CD4-positive, alpha-beta memory T cell (primary cell): ENCODE results near the gene PLXNA3. TPM values are rescaled to one million over a fixed set of nuclear protein-coding genes. Genes with fewer than 3 reads are reported as not detected.
"Not testable (repeated sequence)": the region's sequence is repeated elsewhere in the genome, so short reads cannot be mapped to it uniquely, and the experiment has no call there.

Experiments
- CTCF ChIA-PET: fragments of 350-600 bp; sonication (Branson Sonifier 250); formaldehyde crosslinking; loops from one replicate; lab custom pipeline; 2021; ENCODE audit warnings: inconsistent platforms; ENCODE audit not compliant: partially characterized antibody; lab: Charles Lee
- POLR2A ChIA-PET: fragments of 350-600 bp; sonication (Branson Sonifier 250); formaldehyde crosslinking; loops from one replicate; lab custom pipeline; 2021; ENCODE audit not compliant: partially characterized antibody; lab: Charles Lee
- DNase-seq, 5 donors: peaks; one replicate each; pipeline versions ENCODE4 v3.0.0 to v3.0.0-alpha.2; 2020 to 2022; ENCODE audit warnings: mixed read lengths in 1 of 5
- H3K27ac ChIP-seq: one replicate; pipeline ENCODE4 v1.7.0; 2013; ENCODE audit warnings: low read depth, low read length
- H3K27me3 ChIP-seq: 2 replicates; pipeline ENCODE4 v1.7.0; 2013; ENCODE audit warnings: mild to moderate bottlenecking, low read length, moderate library complexity; ENCODE audit not compliant: insufficient read depth
- H3K36me3 ChIP-seq: 2 replicates; pipeline ENCODE4 v1.7.0; 2013; ENCODE audit warnings: mild to moderate bottlenecking, low read length, moderate library complexity; ENCODE audit not compliant: insufficient read depth
- H3K4me1 ChIP-seq: 2 replicates; pipeline ENCODE4 v1.7.0; 2013; ENCODE audit warnings: mild to moderate bottlenecking, low read length, moderate library complexity; ENCODE audit not compliant: insufficient read depth
- H3K4me3 ChIP-seq, 2 donors: one replicate each; pipeline ENCODE4 v1.7.0; 2013; ENCODE audit warnings: low read length in 2 of 2, mild to moderate bottlenecking in 1 of 2
- H3K9me3 ChIP-seq, 2 donors: one replicate each; pipeline ENCODE4 v1.7.0; 2013; ENCODE audit warnings: low read length in 2 of 2, control low read depth in 1 of 2; ENCODE audit not compliant: control insufficient read depth in 1 of 2
- H3K27ac Mint-ChIP-seq, 7 donors: one replicate each; pipeline ENCODE4 v1.8.0; 2020 to 2021; ENCODE audit warnings: mixed read lengths in 7 of 7, mild to moderate bottlenecking in 6 of 7, inconsistent platforms in 3 of 7, moderate library complexity in 3 of 7
- H3K27me3 Mint-ChIP-seq, 2 donors: one replicate each; pipeline ENCODE4 v1.8.0; 2020 to 2021; ENCODE audit warnings: mixed read lengths in 2 of 2
- H3K36me3 Mint-ChIP-seq, 2 donors: one replicate each; pipeline ENCODE4 v1.8.0; 2020 to 2021; ENCODE audit warnings: mixed read lengths in 2 of 2, inconsistent platforms in 1 of 2, mild to moderate bottlenecking in 1 of 2
- H3K4me1 Mint-ChIP-seq, 4 donors: one replicate each; pipeline ENCODE4 v1.8.0; 2020 to 2021; ENCODE audit warnings: mixed read lengths in 4 of 4, mild to moderate bottlenecking in 1 of 4
- H3K4me3 Mint-ChIP-seq, 8 donors: one replicate each; pipeline ENCODE4 v1.8.0; 2020 to 2021; ENCODE audit warnings: mixed read lengths in 8 of 8, mild to moderate bottlenecking in 7 of 8, moderate library complexity in 6 of 8, inconsistent platforms in 3 of 8
- H3K9me3 Mint-ChIP-seq, 8 donors: one replicate each; pipeline ENCODE4 v1.8.0; 2020 to 2021; ENCODE audit warnings: mixed read lengths in 8 of 8, mild to moderate bottlenecking in 5 of 8, inconsistent platforms in 3 of 8, moderate library complexity in 1 of 8
- intact Hi-C: fragments of 100-400 bp; cut with micrococcal nuclease; formaldehyde crosslinking; loops from one replicate; pipeline ENCODE4 v1.15.1; 2023
- polyA plus RNA-seq, 2 donors: library from polyadenylated mRNA; unstranded; fragments of 300-500 nt; fragmentation: Illumina TruSeq; gene quantifications; one replicate each; pipeline ENCODE4 v1.2.3, GENCODE V29; 2021
- total RNA-seq, 2 experiments: library from RNA; stranded (reverse); gene quantifications; one replicate each; pipeline ENCODE4 v1.2.3, GENCODE V29; 2021

PLXNA3 gene
- total and polyA plus RNA-seq, 4 experiments from 2014 or later = 0.29 to 90.3 (median 40.0) TPM

GRCh38 chrX:154490021-154490413 lies 31.9 kb downstream of the PLXNA3 start:
- Mint-ChIP-seq H3K4me1 (peaks cover 5 to 36% (median 16%) of the 10 kb centered on the region in 4 donors), H3K27me3 (no peaks in the 10 kb centered on the region), H3K9me3 (no peaks in the 10 kb centered on the region), H3K27ac (peak overlapping the region; percentile 90 to 95 (median 91)), H3K36me3 (peaks cover 0 to 7% of the 10 kb centered on the region in 2 donors), H3K4me3 (peak overlapping the region; percentile 84 to 89 (median 88))
- peaks cover 33% of the 10 kb centered on the region for H3K4me1 ChIP-seq
- ChIA-PET POLR2A (interaction anchor here (0.7 to 8.9 kb wide), 23 partner anchors 8 to 563 kb away, joined by 3 to 111 read pairs (median 7); partner anchors contain the start of genes ATP6AP1, FAM3A, FAM50A and FLNA), CTCF (interaction anchor here (0.6 to 2.1 kb wide), 6 partner anchors 37 to 91 kb away, joined by 3 to 5 read pairs (median 4); partner anchors contain the start of gene ATP6AP1)
- peak overlapping the region; percentile 71 for H3K27ac ChIP-seq
- intact Hi-C loops = loop anchor here (1.0 to 10.0 kb wide), 5 partner anchors 11 to 395 kb away; partner anchors contain the start of genes FAM3A, FAM50A, LAGE3 and MECP2
- DNase-seq = peak in 2 of 5 donors; percentile 29 to 54
- no peaks in the 10 kb centered on the region for H3K9me3 ChIP-seq
- no peaks in the 10 kb centered on the region for H3K27me3 ChIP-seq
- peak overlapping the region; percentile 42 to 46 for H3K4me3 ChIP-seq
- H3K36me3 ChIP-seq = no peaks in the 10 kb centered on the region

- ChIA-PET POLR2A (interaction anchor here (0.5 to 8.9 kb wide), 24 partner anchors 7 to 564 kb away, joined by 3 to 111 read pairs (median 6); partner anchors contain the start of genes ATP6AP1, FAM3A, FAM50A and FLNA), CTCF (interaction anchor here (0.6 to 2.1 kb wide), 4 partner anchors 36 to 92 kb away, joined by 3 to 5 read pairs (median 4); partner anchors contain the start of gene ATP6AP1)
- Mint-ChIP-seq H3K4me1 (peaks cover 5 to 31% (median 16%) of the 10 kb centered on the region in 4 donors), H3K36me3 (peaks cover 0 to 7% of the 10 kb centered on the region in 2 donors), H3K9me3 (no peaks in the 10 kb centered on the region), H3K4me3 (peak within 1 kb of the TSS; percentile 87 to 93 (median 89)), H3K27ac (peak within 1 kb of the TSS; percentile 90 to 97 (median 93)), H3K27me3 (no peaks in the 10 kb centered on the region)
- Histone ChIP-seq H3K4me1 (peaks cover 28% of the 10 kb centered on the region), H3K4me3 (peak within 1 kb of the TSS; percentile 42 to 57), H3K27ac (peak within 1 kb of the TSS; percentile 71), H3K27me3 (no peaks in the 10 kb centered on the region), H3K9me3 (no peaks in the 10 kb centered on the region), H3K36me3 (no peaks in the 10 kb centered on the region)
- intact Hi-C loops = loop anchor here (1.0 to 10.0 kb wide), 5 partner anchors 11 to 396 kb away; partner anchors contain the start of genes FAM3A, FAM50A, LAGE3 and MECP2
- DNase-seq = peak; percentile 83 to 92 (median 86)
These were observed 32.5 kb downstream of the PLXNA3 start, which contains the start of gene SLC10A3 for GRCh38 chrX:154490414-154491083. SLC10A3 (minus strand) TSS chrX:154490629; CDS start chrX:154488940, 1,689 bp downstream.

- H3K27me3 Mint-ChIP-seq = no peaks in the 10 kb centered on the region
- peaks cover under 1 to 8% (median 1%) of the 10 kb centered on the region in 4 donors for H3K4me1 Mint-ChIP-seq
- no peak for DNase-seq
- peaks cover 2% of the 10 kb centered on the region for H3K4me1 ChIP-seq
- ChIA-PET CTCF (interaction anchor here (0.5 kb wide), 1 partner anchor 35 kb away, joined by 5 read pairs; no protein-coding TSS in a partner anchor), POLR2A (interaction anchor here (0.6 kb wide), 1 partner anchor 111 kb away, joined by 3 read pairs; no protein-coding TSS in a partner anchor)
- H3K4me3 ChIP-seq = no peak overlapping the region
- no peak overlapping the region for H3K4me3 Mint-ChIP-seq
- H3K36me3 ChIP-seq = no peaks in the 10 kb centered on the region
- H3K9me3 ChIP-seq = no peaks in the 10 kb centered on the region
- peaks cover 0 to 2% of the 10 kb centered on the region in 2 donors for H3K36me3 Mint-ChIP-seq
- no peak overlapping the region for H3K27ac Mint-ChIP-seq
- no peak overlapping the region for H3K27ac ChIP-seq
- H3K9me3 Mint-ChIP-seq = no peaks in the 10 kb centered on the region
- H3K27me3 ChIP-seq = no peaks in the 10 kb centered on the region
- intact Hi-C loops = loop anchor here (5.0 to 10.0 kb wide), 2 partner anchors 52 to 400 kb away; partner anchors contain the start of genes FAM50A and MECP2
These were observed 36.6 kb downstream of the PLXNA3 start for GRCh38 chrX:154494715-154495114.

GRCh38 chrX:154495472-154495922 lies 37.4 kb downstream of the PLXNA3 start:
- ChIA-PET CTCF (interaction anchor here (0.5 kb wide), 1 partner anchor 34 kb away, joined by 5 read pairs; no protein-coding TSS in a partner anchor), POLR2A (interaction anchor here (0.6 kb wide), 1 partner anchor 112 kb away, joined by 3 read pairs; no protein-coding TSS in a partner anchor)
- no peaks in the 10 kb centered on the region for H3K27me3 Mint-ChIP-seq
- peaks cover 0 to 6% (median 0%) of the 10 kb centered on the region in 4 donors for H3K4me1 Mint-ChIP-seq
- Histone ChIP-seq H3K36me3 (no peaks in the 10 kb centered on the region), H3K27me3 (no peaks in the 10 kb centered on the region), H3K27ac (no peak overlapping the region), H3K4me3 (no peak overlapping the region), H3K4me1 (no peaks in the 10 kb centered on the region), H3K9me3 (no peaks in the 10 kb centered on the region)
- H3K4me3 Mint-ChIP-seq = no peak overlapping the region
- no peak overlapping the region for H3K27ac Mint-ChIP-seq
- H3K36me3 Mint-ChIP-seq = peaks cover 0 to 2% of the 10 kb centered on the region in 2 donors
- intact Hi-C loops = loop anchor here (10.0 kb wide), 1 partner anchor 401 kb away; the partner anchor contains the start of gene MECP2
- no peak for DNase-seq
- no peaks in the 10 kb centered on the region for H3K9me3 Mint-ChIP-seq

DNA sequence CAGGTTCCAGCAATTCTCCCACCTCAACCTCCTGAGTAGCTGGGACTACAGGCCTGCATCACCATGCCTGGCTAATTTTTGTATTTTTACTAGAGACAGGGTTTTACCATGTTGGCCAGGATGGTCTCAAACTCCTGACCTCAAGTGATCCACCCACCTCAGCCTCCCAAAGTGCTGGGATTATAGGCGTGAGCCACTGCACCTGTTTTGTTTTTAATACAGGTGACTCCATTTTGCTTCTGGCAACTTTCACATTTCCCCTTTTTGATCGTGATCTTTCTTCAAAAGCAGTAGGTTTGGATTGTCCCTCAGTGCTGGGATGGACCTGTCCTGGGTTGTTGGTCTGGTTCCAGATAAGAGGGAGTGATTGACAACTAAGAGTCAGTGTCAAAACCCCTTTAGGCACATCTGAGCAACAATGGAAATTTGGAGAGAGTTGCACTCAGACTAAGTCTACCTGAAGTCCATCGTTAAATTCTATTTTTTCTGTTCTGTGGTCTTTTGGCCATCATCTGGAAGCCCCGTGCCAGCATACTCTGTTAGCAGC lies 38.6 kb downstream of the PLXNA3 start:
- H3K4me3 ChIP-seq, H3K27me3 ChIP-seq, H3K36me3 Mint-ChIP-seq, H3K4me1 Mint-ChIP-seq, H3K9me3 ChIP-seq, POLR2A ChIA-PET, H3K9me3 Mint-ChIP-seq, H3K27ac Mint-ChIP-seq, H3K4me1 ChIP-seq, DNase-seq, H3K4me3 Mint-ChIP-seq, H3K27ac ChIP-seq, H3K27me3 Mint-ChIP-seq, H3K36me3 ChIP-seq: not testable (repeated sequence)
- CTCF ChIA-PET = interaction anchor here (0.6 kb wide), 1 partner anchor 98 kb away, joined by 3 read pairs; no protein-coding TSS in a partner anchor
- intact Hi-C loops = loop anchor here (10.0 kb wide), 1 partner anchor 402 kb away; the partner anchor contains the start of gene MECP2

DNA sequence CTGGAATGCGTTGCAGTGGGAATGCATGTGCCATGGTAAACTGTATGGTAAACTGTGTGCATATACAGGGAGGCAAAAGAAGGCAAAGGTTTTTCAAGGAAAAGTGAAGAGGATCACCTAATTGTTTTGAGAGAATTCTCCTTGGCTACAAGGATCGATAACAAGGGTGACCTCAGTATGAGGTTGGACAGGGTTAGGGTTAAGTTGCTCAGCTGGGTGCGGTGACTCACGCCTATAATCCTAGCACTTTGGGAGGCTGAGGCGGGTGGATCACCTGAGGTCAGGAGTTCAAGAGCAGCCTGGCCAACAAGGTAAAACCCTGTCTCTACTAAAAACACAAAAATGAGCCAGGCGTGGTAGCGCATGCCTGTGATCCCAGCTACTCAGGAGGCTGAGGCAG lies 43.3 kb downstream of the PLXNA3 start:
- H3K27me3 Mint-ChIP-seq, H3K36me3 Mint-ChIP-seq, H3K27ac ChIP-seq, H3K27me3 ChIP-seq, H3K36me3 ChIP-seq, H3K4me3 ChIP-seq, H3K4me1 Mint-ChIP-seq, DNase-seq, H3K27ac Mint-ChIP-seq, H3K9me3 ChIP-seq, H3K4me1 ChIP-seq, intact Hi-C loops, H3K9me3 Mint-ChIP-seq, H3K4me3 Mint-ChIP-seq, CTCF ChIA-PET: not testable (repeated sequence)
- POLR2A ChIA-PET = interaction anchor here (0.7 kb wide), 1 partner anchor 11 kb away, joined by 3 read pairs; no protein-coding TSS in a partner anchor
